SK-N-SH treated with all-trans-retinoic acid at 6 μM for 48 hours (cell line): ENCODE data around the gene CUEDC2.

Experiments
- ATAC-seq: fragments of 200-7000 bp; cut with Tn5 transposase; 3 replicates; pipeline ENCODE4 v1.9.1; 2020; ENCODE audit warnings: mild to moderate bottlenecking, moderate library complexity
- ARNTL ChIP-seq: fragments of 450-650 bp; formaldehyde crosslinking; IDR thresholded peaks from 2 replicates; pipeline ENCODE4 v1.5.0; 2020; ENCODE audit warnings: low read depth, mild to moderate bottlenecking, moderate library complexity, borderline replicate concordance
- BACH2 ChIP-seq: fragments of 250-450 bp; sonication (Bioruptor Pico); IDR thresholded peaks from 2 replicates; pipeline ENCODE4 v1.9.0; 2021; ENCODE audit warnings: mild to moderate bottlenecking, borderline replicate concordance
- CSDC2 ChIP-seq: fragments of 250-450 bp; sonication (Bioruptor Pico); IDR thresholded peaks from 2 replicates; pipeline ENCODE4 v1.5.0; 2020; ENCODE audit warnings: mild to moderate bottlenecking, moderate library complexity
- ESRRG ChIP-seq: fragments of 250-450 bp; sonication (Bioruptor Pico); IDR thresholded peaks from 2 replicates; pipeline ENCODE4 v1.6.1; 2021; ENCODE audit warnings: mild to moderate bottlenecking
- GLIS3 ChIP-seq: fragments of 250-450 bp; sonication (Bioruptor Pico); IDR thresholded peaks from 2 replicates; pipeline ENCODE4 v1.5.0; 2020; ENCODE audit warnings: mild to moderate bottlenecking, moderate library complexity
- ISL1 ChIP-seq: fragments of 250-450 bp; sonication (Bioruptor Pico); IDR thresholded peaks from 2 replicates; pipeline ENCODE4 v2.1.2; 2022; ENCODE audit warnings: mild to moderate bottlenecking, moderate library complexity
- RARB ChIP-seq: fragments of 250-450 bp; sonication (Bioruptor Pico); IDR thresholded peaks from 2 replicates; pipeline ENCODE4 v1.8.0; 2021; ENCODE audit warnings: mild to moderate bottlenecking, moderate library complexity
- SNAI2 ChIP-seq: fragments of 250-450 bp; sonication (Bioruptor Pico); IDR thresholded peaks from 2 replicates; pipeline ENCODE4 v1.5.0; 2020; ENCODE audit warnings: mild to moderate bottlenecking, moderate library complexity
- TCF4 ChIP-seq: fragments of 250-450 bp; sonication (Bioruptor Pico); IDR thresholded peaks from 2 replicates; pipeline ENCODE4 v1.8.0; 2021; ENCODE audit warnings: mild to moderate bottlenecking, moderate library complexity, borderline replicate concordance
- TOX ChIP-seq: fragments of 250-450 bp; sonication (Bioruptor Pico); IDR thresholded peaks from 2 replicates; pipeline ENCODE4 v1.8.0; 2021; ENCODE audit warnings: mild to moderate bottlenecking, moderate library complexity, borderline replicate concordance
- ZC3H10 ChIP-seq: fragments of 250-450 bp; sonication (Bioruptor Pico); IDR thresholded peaks from 2 replicates; pipeline ENCODE4 v1.5.1; 2021; ENCODE audit warnings: mild to moderate bottlenecking, moderate library complexity
- ZFP3 ChIP-seq: fragments of 250-450 bp; sonication (Bioruptor Pico); IDR thresholded peaks from 2 replicates; pipeline ENCODE4 v1.5.0; 2020; ENCODE audit warnings: mild to moderate bottlenecking, moderate library complexity
- ZFP30 ChIP-seq: fragments of 450-650 bp; formaldehyde crosslinking; IDR thresholded peaks from 2 replicates; pipeline ENCODE4 v1.5.0; 2022; ENCODE audit warnings: mild to moderate bottlenecking, moderate library complexity
- ZNF565 ChIP-seq: fragments of 450-650 bp; formaldehyde crosslinking; conservative IDR thresholded peaks from 2 replicates; pipeline ENCODE4 v1.5.0; 2020; ENCODE audit warnings: low read depth, mild to moderate bottlenecking, moderate library complexity
- ZNF70 ChIP-seq: fragments of 450-650 bp; formaldehyde crosslinking; IDR thresholded peaks from 2 replicates; pipeline ENCODE4 v1.5.0; 2020; ENCODE audit warnings: mild to moderate bottlenecking, moderate library complexity
- ZNF8 ChIP-seq: fragments of 450-650 bp; formaldehyde crosslinking; IDR thresholded peaks from 2 replicates; pipeline ENCODE4 v1.5.0; 2020; ENCODE audit warnings: mild to moderate bottlenecking, moderate library complexity
- TF ChIP-seq, protein P1 (sequence below): fragments of 250-450 bp; sonication (Bioruptor Pico); IDR thresholded peaks from 2 replicates; pipeline ENCODE4 v1.8.0; 2020; ENCODE audit warnings: mild to moderate bottlenecking, moderate library complexity, borderline replicate concordance
- TF ChIP-seq, protein P2 (sequence below): fragments of 250-450 bp; sonication (Bioruptor Pico); IDR thresholded peaks from 2 replicates; pipeline ENCODE4 v1.5.1; 2020; ENCODE audit warnings: low read depth, mild to moderate bottlenecking, moderate library complexity
- TF ChIP-seq, protein P3 (sequence below): fragments of 250-450 bp; sonication (Bioruptor Pico); IDR thresholded peaks from 2 replicates; pipeline ENCODE4 v1.5.1; 2021; ENCODE audit warnings: mild to moderate bottlenecking, moderate library complexity
- TF ChIP-seq, protein P4 (sequence below): fragments of 250-450 bp; sonication (Bioruptor Pico); IDR thresholded peaks from 2 replicates; pipeline ENCODE4 v1.8.0; 2021; ENCODE audit warnings: low read depth, mild to moderate bottlenecking, moderate library complexity, borderline replicate concordance
- TF ChIP-seq, protein P5 (sequence below): fragments of 250-450 bp; sonication (Bioruptor Pico); IDR thresholded peaks from 2 replicates; pipeline ENCODE4 v1.5.0; 2020; ENCODE audit warnings: mild to moderate bottlenecking, moderate library complexity

The CUEDC2 gene

DNA sequence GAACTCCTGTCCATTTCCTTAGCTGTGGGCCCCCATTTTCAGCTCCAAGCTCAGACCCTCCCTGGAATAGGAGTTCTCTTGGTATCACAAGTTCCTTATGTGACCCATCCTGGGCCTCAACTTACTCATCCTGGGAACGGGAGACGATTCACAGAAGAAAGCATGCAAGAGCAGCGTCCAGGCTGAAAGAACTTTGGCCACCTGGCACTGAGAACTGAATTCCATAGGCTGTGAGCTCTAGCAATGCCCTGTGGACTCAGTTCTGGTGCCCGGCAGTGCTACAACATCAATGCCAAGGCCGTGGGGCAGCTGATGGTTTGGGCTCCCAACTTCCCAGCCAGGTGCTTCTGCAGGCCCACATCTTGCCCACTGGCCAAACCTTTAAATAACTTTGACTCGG lies 3.9 kb upstream of the CUEDC2 start:
- TF ChIP-seq ZNF8, result no peak
- no peak for TF ChIP-seq SNAI2 (CRISPR knock-in tag)
- TF ChIP-seq ESRRG (CRISPR knock-in tag), result no peak
- no peak for TF ChIP-seq ARNTL (CRISPR knock-in tag)
- TF ChIP-seq ZFP3, result no peak
- no peak for TF ChIP-seq ZC3H10 (CRISPR knock-in tag)
- TF ChIP-seq, protein P1, sequence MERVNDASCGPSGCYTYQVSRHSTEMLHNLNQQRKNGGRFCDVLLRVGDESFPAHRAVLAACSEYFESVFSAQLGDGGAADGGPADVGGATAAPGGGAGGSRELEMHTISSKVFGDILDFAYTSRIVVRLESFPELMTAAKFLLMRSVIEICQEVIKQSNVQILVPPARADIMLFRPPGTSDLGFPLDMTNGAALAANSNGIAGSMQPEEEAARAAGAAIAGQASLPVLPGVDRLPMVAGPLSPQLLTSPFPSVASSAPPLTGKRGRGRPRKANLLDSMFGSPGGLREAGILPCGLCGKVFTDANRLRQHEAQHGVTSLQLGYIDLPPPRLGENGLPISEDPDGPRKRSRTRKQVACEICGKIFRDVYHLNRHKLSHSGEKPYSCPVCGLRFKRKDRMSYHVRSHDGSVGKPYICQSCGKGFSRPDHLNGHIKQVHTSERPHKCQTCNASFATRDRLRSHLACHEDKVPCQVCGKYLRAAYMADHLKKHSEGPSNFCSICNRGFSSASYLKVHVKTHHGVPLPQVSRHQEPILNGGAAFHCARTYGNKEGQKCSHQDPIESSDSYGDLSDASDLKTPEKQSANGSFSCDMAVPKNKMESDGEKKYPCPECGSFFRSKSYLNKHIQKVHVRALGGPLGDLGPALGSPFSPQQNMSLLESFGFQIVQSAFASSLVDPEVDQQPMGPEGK (CRISPR knock-in tag), result no peak
- TF ChIP-seq, protein P2, sequence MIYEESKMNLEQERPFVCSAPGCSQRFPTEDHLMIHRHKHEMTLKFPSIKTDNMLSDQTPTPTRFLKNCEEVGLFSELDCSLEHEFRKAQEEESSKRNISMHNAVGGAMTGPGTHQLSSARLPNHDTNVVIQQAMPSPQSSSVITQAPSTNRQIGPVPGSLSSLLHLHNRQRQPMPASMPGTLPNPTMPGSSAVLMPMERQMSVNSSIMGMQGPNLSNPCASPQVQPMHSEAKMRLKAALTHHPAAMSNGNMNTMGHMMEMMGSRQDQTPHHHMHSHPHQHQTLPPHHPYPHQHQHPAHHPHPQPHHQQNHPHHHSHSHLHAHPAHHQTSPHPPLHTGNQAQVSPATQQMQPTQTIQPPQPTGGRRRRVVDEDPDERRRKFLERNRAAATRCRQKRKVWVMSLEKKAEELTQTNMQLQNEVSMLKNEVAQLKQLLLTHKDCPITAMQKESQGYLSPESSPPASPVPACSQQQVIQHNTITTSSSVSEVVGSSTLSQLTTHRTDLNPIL (CRISPR knock-in tag), result no peak
- no peak for TF ChIP-seq CSDC2
- no peak for ATAC-seq

DNA sequence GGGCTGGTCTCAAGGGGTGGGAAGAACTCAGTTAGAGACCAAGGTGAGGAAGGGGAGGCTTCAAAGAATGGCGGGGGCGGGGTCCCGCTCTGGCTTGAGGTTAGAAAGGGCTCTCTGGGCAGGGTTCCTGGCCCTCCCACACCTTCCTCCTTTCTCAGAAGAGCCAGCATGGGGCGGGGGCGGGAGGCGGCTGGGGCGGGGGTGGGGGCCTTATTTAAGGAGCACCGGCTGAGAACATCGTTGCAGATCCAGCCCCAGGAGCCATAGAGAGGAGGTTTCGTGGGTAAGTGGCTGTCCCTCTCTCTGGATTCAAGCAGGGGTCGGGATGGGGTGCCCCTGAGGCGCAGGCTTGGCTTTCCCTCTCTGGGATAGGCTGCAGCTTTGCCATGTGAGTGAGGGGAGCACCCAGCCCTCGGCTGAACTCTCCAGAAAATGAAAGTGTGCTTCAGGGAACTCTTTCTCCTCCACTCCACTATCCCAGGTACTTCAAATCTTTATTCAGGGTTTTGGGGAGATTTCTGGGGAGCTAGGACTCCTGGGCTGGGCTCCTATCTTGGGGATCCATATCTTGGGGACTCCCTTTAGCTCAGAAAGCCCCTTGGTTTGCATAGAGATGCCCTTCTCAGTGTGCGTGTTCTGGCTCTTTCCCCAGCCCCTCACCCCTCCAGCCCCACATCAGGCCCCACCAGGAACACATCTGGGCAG lies 3.3 kb upstream of the CUEDC2 start:
- TF ChIP-seq TOX (CRISPR knock-in tag) (no peak), ZNF70 (CRISPR knock-in tag) (no peak)
- no peak for ATAC-seq

DNA sequence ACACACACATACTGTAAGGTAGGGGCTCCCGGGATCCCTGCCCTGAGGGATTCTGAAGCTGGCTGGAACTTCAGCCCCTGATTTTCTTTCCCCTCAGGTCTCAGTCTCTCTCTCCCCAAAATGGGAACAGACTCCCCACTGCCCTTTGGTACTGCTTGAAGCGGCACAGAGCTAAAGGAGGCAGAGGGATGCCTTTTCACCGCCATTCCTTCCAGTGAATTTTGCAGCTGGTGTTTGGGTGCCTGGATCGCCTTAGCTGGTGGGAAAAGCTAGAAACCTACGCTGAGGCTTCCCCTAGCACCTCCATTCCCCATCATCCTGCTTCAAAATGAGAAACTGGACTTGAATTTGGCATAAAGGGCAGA lies 2.7 kb upstream of the CUEDC2 start:
- ATAC-seq, result no peak
- no peak for TF ChIP-seq CSDC2
- TF ChIP-seq ZC3H10 (CRISPR knock-in tag), result no peak
- TF ChIP-seq ZFP3, result no peak
- no peak for TF ChIP-seq GLIS3
- TF ChIP-seq RARB (CRISPR knock-in tag), result no peak
- no peak for TF ChIP-seq ISL1
- TF ChIP-seq TOX (CRISPR knock-in tag), result no peak
- TF ChIP-seq, protein P3, sequence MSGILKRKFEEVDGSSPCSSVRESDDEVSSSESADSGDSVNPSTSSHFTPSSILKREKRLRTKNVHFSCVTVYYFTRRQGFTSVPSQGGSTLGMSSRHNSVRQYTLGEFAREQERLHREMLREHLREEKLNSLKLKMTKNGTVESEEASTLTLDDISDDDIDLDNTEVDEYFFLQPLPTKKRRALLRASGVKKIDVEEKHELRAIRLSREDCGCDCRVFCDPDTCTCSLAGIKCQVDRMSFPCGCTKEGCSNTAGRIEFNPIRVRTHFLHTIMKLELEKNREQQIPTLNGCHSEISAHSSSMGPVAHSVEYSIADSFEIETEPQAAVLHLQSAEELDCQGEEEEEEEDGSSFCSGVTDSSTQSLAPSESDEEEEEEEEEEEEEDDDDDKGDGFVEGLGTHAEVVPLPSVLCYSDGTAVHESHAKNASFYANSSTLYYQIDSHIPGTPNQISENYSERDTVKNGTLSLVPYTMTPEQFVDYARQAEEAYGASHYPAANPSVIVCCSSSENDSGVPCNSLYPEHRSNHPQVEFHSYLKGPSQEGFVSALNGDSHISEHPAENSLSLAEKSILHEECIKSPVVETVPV (CRISPR knock-in tag), result no peak
- TF ChIP-seq, protein P4, sequence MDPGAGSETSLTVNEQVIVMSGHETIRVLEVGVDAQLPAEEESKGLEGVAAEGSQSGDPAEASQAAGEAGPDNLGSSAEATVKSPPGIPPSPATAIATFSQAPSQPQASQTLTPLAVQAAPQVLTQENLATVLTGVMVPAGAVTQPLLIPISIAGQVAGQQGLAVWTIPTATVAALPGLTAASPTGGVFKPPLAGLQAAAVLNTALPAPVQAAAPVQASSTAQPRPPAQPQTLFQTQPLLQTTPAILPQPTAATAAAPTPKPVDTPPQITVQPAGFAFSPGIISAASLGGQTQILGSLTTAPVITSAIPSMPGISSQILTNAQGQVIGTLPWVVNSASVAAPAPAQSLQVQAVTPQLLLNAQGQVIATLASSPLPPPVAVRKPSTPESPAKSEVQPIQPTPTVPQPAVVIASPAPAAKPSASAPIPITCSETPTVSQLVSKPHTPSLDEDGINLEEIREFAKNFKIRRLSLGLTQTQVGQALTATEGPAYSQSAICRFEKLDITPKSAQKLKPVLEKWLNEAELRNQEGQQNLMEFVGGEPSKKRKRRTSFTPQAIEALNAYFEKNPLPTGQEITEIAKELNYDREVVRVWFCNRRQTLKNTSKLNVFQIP (CRISPR knock-in tag), result no peak
- no peak for TF ChIP-seq BACH2 (CRISPR knock-in tag)
- TF ChIP-seq, protein P1 (CRISPR knock-in tag), result no peak
- no peak for TF ChIP-seq ZFP30
- TF ChIP-seq TCF4 (CRISPR knock-in tag), result no peak
- TF ChIP-seq ZNF8, result no peak
- no peak for TF ChIP-seq ZNF70 (CRISPR knock-in tag)
- TF ChIP-seq, protein P5, sequence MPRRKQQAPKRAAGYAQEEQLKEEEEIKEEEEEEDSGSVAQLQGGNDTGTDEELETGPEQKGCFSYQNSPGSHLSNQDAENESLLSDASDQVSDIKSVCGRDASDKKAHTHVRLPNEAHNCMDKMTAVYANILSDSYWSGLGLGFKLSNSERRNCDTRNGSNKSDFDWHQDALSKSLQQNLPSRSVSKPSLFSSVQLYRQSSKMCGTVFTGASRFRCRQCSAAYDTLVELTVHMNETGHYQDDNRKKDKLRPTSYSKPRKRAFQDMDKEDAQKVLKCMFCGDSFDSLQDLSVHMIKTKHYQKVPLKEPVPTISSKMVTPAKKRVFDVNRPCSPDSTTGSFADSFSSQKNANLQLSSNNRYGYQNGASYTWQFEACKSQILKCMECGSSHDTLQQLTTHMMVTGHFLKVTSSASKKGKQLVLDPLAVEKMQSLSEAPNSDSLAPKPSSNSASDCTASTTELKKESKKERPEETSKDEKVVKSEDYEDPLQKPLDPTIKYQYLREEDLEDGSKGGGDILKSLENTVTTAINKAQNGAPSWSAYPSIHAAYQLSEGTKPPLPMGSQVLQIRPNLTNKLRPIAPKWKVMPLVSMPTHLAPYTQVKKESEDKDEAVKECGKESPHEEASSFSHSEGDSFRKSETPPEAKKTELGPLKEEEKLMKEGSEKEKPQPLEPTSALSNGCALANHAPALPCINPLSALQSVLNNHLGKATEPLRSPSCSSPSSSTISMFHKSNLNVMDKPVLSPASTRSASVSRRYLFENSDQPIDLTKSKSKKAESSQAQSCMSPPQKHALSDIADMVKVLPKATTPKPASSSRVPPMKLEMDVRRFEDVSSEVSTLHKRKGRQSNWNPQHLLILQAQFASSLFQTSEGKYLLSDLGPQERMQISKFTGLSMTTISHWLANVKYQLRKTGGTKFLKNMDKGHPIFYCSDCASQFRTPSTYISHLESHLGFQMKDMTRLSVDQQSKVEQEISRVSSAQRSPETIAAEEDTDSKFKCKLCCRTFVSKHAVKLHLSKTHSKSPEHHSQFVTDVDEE (CRISPR knock-in tag), result no peak
- no peak for TF ChIP-seq ZNF565
